GM21529 (cell line): Measurements from ENCODE around the gene EMC9.

Source experiments
- ATAC-seq: cut with Tn5 transposase; IDR thresholded peaks from one replicate; pipeline ENCODE4 v1.9.1; 2021; ENCODE audit not compliant: unreplicated experiment

EMC9 gene

GRCh38 chr14:24132061-24132685 lies 9.2 kb downstream of the EMC9 start:
- no peak for ATAC-seq

DNA sequence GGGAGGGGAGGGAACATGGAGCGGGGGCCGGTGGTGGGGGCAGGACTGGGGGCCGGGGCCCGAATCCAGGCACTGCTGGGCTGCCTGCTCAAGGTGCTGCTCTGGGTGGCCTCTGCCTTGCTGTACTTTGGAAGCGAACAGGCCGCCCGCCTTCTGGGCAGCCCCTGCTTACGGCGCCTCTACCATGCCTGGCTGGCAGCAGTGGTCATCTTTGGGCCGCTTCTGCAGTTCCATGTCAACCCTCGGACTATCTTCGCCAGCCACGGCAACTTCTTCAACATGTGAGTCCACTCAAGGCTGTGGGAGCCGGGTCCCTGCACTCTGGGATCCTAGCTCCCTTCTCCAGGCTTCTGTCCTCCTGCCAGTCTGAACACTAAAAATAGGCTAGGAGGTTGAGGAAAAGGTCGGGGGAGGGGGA lies 9.8 kb downstream of the EMC9 start:
- no peak for ATAC-seq

GRCh38 chr14:24130717-24131548 lies 10.5 kb downstream of the EMC9 start:
- ATAC-seq, result no peak

DNA sequence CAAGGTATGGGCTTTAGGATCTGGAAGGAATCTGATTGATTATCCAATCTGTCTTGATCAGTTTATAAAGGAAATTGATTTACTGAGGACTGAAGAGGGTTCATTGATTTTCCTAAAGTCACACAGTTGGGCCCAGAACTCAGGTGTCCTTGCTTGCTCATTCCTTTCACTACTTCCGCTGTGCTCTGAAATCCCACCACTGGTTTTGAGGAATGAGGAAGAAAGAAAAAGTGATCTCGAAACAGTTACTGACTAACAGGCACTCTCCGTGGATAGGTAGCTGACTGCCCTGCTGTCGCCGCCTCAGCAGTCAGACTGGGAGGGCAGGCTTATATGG lies 11.0 kb downstream of the EMC9 start, which contains the start of gene FITM1:
TSS of gene FITM1 (plus strand) at position 280 of the 337 bp plus-strand sequence. CDS start 905 bp downstream, outside the sequence.
- ATAC-seq, result no peak

- no peak for ATAC-seq
Measured at GRCh38 chr14:24129410-24129998, 11.9 kb downstream of the EMC9 start.

DNA sequence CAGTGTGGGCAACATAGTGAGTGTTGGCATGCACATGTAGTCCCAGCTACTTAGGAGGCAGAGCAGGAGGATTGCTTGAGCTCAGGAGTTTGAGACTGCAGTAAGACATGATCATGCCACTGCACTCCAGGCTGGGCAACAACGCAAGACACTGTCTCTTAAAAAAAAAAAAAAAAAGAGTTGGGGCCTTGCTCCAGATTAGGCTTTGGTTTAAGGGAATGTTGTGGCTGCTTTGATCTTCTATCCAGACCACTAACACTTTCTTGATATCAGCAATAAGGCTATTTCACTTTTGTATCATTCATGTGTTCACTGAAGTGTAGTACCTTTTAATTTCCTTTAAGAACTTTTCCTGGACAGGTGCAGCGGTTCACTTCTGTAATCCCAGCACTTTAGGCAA lies 13.7 kb downstream of the EMC9 start:
- no peak for ATAC-seq

DNA sequence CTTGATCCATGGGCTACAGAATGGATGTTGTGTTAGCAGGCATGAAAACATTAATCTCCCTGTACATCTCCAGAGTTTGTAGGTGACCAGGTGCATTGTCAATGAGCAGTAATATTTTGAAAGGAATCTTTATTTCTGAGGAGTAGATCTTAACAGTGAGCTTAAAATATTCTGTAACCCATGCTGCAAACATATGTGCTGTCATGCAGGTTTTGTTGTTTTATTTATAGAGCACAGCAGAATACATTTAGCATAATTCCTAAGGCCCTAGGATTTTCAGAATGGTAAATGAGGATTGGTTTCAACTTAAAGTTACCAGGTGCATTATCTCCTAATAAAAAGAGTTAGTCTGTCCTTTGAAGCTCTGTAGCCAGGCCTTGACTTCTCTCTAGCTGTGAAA lies 14.5 kb downstream of the EMC9 start:
- ATAC-seq, result no peak

DNA sequence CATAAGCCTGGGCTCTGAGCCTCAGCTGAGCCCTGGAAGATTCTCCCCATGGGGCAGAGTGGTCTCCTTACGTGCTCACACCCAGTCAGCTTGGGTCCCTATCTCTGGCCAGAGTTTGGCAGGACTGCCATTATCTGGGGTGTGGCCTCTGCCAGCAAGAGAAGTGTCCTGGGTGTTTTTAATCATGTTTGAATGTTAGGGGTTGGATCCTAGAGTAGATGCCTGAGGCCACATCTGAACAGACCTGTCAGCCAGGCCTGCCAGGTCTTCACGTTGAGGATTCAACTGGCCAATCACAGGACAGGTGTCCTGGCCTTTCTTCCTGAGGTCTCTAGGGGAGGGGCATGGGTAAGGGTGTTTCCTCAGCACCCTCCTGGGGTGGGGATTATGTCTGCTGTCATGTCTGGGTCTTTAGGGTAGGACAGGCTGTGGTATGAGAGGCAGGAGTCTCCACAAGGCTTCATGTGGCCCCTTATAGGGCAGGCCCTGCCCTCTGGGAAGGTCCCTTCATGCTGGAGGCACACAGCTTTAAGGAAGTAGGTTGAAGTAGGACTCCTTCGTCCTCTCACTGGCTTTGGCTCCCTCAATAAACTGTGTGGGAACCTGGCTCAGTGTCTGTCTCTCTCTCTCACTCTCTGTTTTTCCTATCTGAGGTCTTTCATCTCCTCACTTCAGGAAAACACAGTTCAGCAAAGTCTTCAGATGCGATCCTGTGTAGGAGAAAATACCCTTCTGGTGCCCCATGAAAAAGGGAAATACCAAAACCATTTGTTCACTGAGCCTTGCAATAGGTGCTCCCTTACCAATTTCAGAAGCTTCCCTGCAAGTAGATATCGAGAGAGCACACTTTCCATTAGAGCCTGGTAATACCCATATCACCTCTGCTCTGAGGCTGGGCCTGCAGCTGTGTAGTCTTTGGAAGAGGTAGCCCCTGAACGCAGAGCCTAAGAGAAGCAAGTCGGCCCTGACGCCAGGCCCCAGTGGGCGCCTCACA lies 17.7 kb downstream of the EMC9 start:
- no peak for ATAC-seq

- ATAC-seq, result no peak
Measured at GRCh38 chr14:24122898-24123297, 18.5 kb downstream of the EMC9 start.

DNA sequence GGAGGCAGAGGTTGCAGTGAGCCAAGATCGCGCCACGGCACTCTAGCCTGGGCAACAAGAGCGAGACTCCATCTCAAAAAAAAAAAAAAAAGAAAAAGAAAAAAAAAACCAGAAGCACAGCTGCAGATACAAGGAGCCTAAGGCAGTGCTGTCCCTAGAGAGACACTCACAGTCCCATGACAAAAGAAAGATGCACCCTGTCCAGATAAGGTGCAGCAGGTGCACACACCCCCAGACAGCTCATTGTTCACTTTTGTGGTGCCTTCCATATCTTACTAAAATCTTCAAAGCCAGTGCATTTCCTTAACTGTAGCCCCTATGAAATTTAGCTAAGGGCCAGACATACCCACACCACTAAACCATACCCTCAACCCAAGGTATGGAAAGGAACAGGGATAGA lies 19.0 kb downstream of the EMC9 start:
- ATAC-seq, result no peak

DNA sequence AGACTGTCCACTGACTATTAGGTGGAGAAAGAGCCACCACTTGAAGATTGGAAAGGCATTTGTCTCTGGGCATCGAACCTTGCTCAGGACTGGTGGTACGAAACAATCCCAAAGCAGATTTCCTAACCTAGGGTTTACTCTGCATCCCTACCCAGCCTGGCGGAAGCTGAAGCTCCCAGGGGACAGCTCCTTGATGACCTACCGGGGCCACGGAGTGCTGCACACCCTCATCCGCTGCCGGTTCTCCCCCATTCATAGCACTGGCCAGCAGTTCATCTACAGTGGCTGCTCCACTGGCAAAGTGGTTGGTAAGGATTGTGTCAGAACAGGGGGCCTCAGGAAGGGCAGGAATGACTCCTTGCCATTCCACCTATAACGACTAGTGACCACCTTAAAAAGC lies 20.2 kb downstream of the EMC9 start:
- ATAC-seq, result no peak

GRCh38 chr14:24119691-24120090 lies 21.7 kb downstream of the EMC9 start:
- ATAC-seq, result no peak

- ATAC-seq, result no peak
Measured at GRCh38 chr14:24117179-24117578, 24.2 kb downstream of the EMC9 start.

DNA sequence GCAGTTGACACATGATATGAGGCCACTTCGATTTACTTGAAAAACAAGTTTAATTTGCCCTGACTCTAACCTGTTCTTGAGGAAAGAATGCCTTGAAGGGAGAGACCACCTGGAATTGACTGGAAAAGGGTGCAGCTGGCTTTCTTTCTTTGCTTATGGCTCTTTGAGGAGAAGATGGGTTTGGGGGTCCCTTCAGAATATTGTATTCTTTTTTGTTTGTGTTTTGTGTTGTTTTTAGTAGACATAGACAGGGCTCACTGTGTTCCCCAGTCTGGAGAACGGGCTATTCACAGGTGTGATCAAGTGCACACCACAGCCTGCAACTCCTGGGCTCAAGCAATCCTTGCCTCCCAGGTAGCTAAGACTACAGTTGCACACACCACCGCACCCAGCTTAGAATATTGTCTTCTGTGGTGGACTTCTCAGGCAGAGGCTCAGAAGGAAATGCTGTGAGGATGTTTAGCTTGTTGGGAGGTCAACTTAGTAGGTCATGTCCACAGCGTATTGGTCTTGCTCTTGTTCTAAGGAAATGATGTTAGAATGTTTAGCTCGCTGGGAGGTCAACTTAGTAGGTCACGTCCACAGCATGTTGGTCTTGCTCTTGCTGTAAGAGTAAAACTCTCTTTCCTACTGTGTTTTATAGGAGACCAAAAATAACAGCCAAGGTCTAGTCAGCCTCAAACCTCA lies 25.1 kb downstream of the EMC9 start:
- no peak for ATAC-seq

DNA sequence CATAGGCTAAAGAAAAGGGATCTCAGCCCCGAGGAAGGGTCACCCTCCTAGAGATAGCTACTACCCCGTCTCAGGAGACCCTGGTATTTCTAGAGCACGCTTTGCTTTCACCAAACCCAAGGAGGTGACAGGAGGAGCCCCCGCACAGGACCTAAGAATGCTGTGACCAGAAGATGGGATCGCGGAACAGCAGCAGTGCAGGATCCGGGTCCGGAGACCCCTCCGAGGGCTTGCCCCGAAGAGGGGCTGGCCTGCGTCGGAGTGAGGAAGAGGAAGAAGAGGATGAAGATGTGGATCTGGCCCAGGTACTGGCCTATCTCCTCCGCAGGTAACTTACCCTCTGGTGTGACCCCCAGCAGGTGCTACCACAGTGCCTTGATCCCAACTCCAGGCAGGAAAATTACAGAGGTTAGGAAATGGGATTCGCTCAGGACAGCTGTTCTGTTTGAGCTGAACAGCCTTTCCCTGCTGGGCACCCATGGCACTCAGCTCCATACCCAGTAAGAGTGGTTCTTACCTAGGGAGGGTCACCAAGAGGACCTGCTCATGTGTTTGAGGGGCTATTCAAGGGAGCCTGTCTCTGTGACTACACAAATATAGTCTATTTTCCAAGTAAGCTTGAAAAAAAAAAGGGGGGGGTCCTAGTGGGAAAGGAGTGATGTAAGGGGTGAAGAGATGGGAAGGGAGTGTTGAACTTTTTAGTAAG lies 25.8 kb downstream of the EMC9 start:
- ATAC-seq, result no peak

- ATAC-seq, result peak; percentile 81
Measured at GRCh38 chr14:24114532-24115421, 26.6 kb downstream of the EMC9 start, which contains the start of the genes DCAF11 and NRL. DCAF11 (plus strand) TSS chr14:24114777; CDS start chr14:24115595, 818 bp downstream. NRL (minus strand) TSS chr14:24114949; CDS start chr14:24082848, 32,101 bp downstream.

- ATAC-seq, result peak; percentile 35
Measured at GRCh38 chr14:24113801-24114531, 27.4 kb downstream of the EMC9 start.

GRCh38 chr14:24113379-24113800 lies 28.0 kb downstream of the EMC9 start:
- ATAC-seq, result no peak
